Heart right ventricle (tissue), 16 donors: ENCODE results near the gene G6PC1. TPM values are rescaled to one million over a fixed set of nuclear protein-coding genes. Genes with fewer than 3 reads are reported as not detected.
"Not testable (repeated sequence)": the region's sequence is repeated elsewhere in the genome, so short reads cannot be mapped to it uniquely, and the experiment has no call there.

Experiments used
- ATAC-seq, 8 donors: fragments of 200-7000 bp; cut with Tn5 transposase; one replicate each; pipeline ENCODE4 v1.9.1; 2020; ENCODE audit warnings: mild to moderate bottlenecking in 8 of 8, moderate library complexity in 8 of 8, moderate number of reproducible peaks in 1 of 8
- DNase-seq, 2 donors: peaks; one replicate each; pipeline ENCODE4 v3.0.0-alpha.2; 2020
- H3K27ac ChIP-seq, 10 donors: fragments of 200-600 bp; sonication (generic) in 2 of 10; one replicate each; pipeline versions ENCODE4 v1.5.0 to v1.8.0; 2020 to 2022; ENCODE audit warnings: mild to moderate bottlenecking in 3 of 10
- H3K27me3 ChIP-seq, 7 donors: fragments of 200-600 bp; one replicate each; pipeline ENCODE4 v1.8.0; 2021 to 2022; ENCODE audit warnings: mild to moderate bottlenecking in 2 of 7
- H3K36me3 ChIP-seq, 9 donors: fragments of 200-600 bp; sonication (generic) in 1 of 9; one replicate each; pipeline versions ENCODE4 v1.5.0 to v1.8.0; 2020 to 2022; ENCODE audit warnings: mild to moderate bottlenecking in 2 of 9
- H3K4me1 ChIP-seq, 9 donors: fragments of 200-600 bp; sonication (generic) in 1 of 9; one replicate each; pipeline versions ENCODE4 v1.5.0 to v1.8.0; 2020 to 2022; ENCODE audit warnings: mild to moderate bottlenecking in 4 of 9
- H3K4me3 ChIP-seq, 10 donors: fragments of 200-600 bp; sonication (generic) in 2 of 10; one replicate each; pipeline versions ENCODE4 v1.5.0 to v1.8.0; 2020 to 2022; ENCODE audit warnings: mild to moderate bottlenecking in 7 of 10, moderate library complexity in 2 of 10
- H3K9me3 ChIP-seq, 11 donors: fragments of 200-600 bp in 10 of 11; sonication (generic) in 2 of 11; one replicate each; pipeline versions ENCODE4 v1.5.0 to v1.8.0; 2013 to 2022; ENCODE audit warnings: mild to moderate bottlenecking in 2 of 11, control low read depth in 1 of 11, moderate library complexity in 1 of 11
- WGBS, 2 donors: extraction: QIAGEN DNeasy Blood & Tissue Kit; methylation state at CpG; one replicate each; pipeline ENCODE4 v1.1.7; 2013; ENCODE audit warnings: inconsistent platforms in 1 of 2; 5-methylcytosine and 5-hydroxymethylcytosine counted together
- intact Hi-C, 10 donors: fragments of 100-400 bp; cut with DNase I; formaldehyde crosslinking; loops; one replicate each; pipeline versions ENCODE4 v1.11.1 to v1.14.2; 2022
- polyA plus RNA-seq, 2 donors: library from polyadenylated mRNA; stranded (reverse); fragments of 200-250 nt; gene quantifications; one replicate each; pipeline ENCODE4 v1.2.3, GENCODE V29; 2013
- total RNA-seq, 10 donors: library from RNA; stranded (reverse); fragmentation: NEBNext Ultra II Directional in 3 of 10; extraction: Animal tissue kit (Norgen Biotek cat#: 25700) in 3 of 10; gene quantifications; one replicate each; pipeline versions ENCODE4 v1.2.1 to v1.2.4, GENCODE V29; 2021 to 2023
- TF ChIP-seq, protein P1 (sequence below), 9 donors: fragments of 200-600 bp; sonication (generic) in 2 of 9; IDR thresholded peaks; one replicate each; pipeline versions ENCODE4 v1.5.0 to v1.8.0; 2021 to 2022; ENCODE audit warnings: antibody characterized with exemption in 9 of 9, mild to moderate bottlenecking in 5 of 9, moderate library complexity in 1 of 9
- donor health status: Arrhythmogenic right ventricular cardiomyopathy.
- donor health status: ischemic (EF 13 %, LVEDD 7.1; RV severe dilation, severe dysfunction).
- donor health status: healthy with polysubstance abuse.
- donor health status: DM: no; HTN: yes; CAD: no.
- donor health status: DM: no; HTN: no; CAD: no.
- donor health status: ischemic (EF 25% LVEDD 6.9; RV normal size, moderate dysfunction).
- donor health status: ischemic (EF 25% LVEDD 5.7; RV mildly dilated, moderate dysfunction).
- donor health status: healthy.
- donor health status: DM: yes; HTN: yes; CAD: no.
- donor health status: Ischemic cardiomyopathy.
- donor health status: ischemic (EF 35%, LVEDD 5.7; RV mildly dilated, moderate dysfunction).
- donor health status: nonischemic (EF 11% LVEDD 7.7; RV severe dilation, severe dysfunction).
- donor health status: DM: yes; HTN: yes; CAD: no.
- donor health status: PGD.
- donor health status: ischemic (EF 29% LVEDD 5.4; RV normal size, mild dysfunction).
- donor health status: nonischemic (EF 23%, LVEDD 6.1; RV moderate dilation, normal function).

The G6PC1 gene
- total and polyA plus RNA-seq, 12 donors, result not detected

DNA sequence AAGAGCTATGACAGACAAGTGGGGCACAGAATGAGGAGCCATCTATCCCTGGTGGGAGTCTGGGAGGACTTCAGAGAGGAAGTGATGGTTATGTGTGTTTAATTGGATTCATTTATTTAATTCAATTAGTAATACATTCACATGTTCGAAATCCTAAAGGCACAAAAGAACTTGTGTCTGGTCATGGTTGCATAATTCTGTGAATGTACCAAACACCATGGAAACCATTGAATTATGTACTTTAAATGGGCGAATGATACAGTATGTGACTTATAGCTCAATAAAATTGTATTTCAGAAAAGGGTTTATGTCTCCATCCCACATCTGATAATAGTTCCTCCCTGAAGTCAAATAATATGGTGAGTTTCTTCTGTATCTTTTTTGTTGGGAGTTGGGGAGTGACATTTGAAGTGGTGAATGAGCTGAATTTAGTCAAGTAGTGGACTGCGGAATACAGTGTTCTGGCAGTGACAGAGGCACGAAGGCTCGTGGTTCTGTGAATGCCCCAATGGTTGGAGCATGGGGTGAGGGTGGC lies 19.8 kb upstream of the G6PC1 start:
- Histone ChIP-seq H3K9me3 (no peaks in the 10 kb centered on the region), H3K36me3 (no peaks in the 10 kb centered on the region), H3K27ac (no peak overlapping the region), H3K4me1 (peaks cover 0 to 8% (median under 1%) of the 10 kb centered on the region in 9 donors), H3K4me3 (no peak overlapping the region), H3K27me3 (peaks cover 0 to 9% (median 0%) of the 10 kb centered on the region in 7 donors)
- TF ChIP-seq, protein P1, sequence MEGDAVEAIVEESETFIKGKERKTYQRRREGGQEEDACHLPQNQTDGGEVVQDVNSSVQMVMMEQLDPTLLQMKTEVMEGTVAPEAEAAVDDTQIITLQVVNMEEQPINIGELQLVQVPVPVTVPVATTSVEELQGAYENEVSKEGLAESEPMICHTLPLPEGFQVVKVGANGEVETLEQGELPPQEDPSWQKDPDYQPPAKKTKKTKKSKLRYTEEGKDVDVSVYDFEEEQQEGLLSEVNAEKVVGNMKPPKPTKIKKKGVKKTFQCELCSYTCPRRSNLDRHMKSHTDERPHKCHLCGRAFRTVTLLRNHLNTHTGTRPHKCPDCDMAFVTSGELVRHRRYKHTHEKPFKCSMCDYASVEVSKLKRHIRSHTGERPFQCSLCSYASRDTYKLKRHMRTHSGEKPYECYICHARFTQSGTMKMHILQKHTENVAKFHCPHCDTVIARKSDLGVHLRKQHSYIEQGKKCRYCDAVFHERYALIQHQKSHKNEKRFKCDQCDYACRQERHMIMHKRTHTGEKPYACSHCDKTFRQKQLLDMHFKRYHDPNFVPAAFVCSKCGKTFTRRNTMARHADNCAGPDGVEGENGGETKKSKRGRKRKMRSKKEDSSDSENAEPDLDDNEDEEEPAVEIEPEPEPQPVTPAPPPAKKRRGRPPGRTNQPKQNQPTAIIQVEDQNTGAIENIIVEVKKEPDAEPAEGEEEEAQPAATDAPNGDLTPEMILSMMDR (IDR thresholded peaks at IDR 0.05), result no peak
- WGBS, 2 donors, result 82 to 89% methylated on average over 5 of the region's 5 CpGs
- intact Hi-C loops, result loop anchor here in 1 of 10 donors (5.0 kb wide), 1 partner anchor 46 kb away; no protein-coding TSS in a partner anchor
- no peak for ATAC-seq
- DNase-seq, result no peak

DNA sequence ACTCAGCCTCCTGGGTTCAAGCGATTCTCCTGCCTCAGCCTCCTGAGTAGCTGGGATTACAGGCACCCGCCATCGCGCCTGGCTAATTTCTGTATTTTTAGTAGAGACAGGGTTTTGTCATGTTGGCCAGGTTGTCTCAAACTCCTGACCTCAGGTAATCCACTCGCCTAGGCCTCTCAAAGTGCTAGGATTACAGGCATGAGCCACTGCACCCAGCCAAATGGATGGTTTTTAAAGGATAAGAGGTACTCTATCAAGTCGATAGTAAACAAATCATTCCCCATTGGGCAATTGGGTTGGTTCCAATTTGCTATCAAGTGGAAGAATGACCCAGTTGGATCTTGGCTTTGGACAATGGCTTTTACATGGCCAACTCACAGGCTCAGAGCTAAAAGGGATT lies 18.9 kb upstream of the G6PC1 start:
- ATAC-seq, H3K27ac ChIP-seq, H3K9me3 ChIP-seq, H3K27me3 ChIP-seq, H3K4me3 ChIP-seq, H3K36me3 ChIP-seq, DNase-seq: not testable (repeated sequence)
- H3K4me1 ChIP-seq, result peaks cover 0 to 17% (median 8%) of the 10 kb centered on the region in 9 donors
- WGBS, 2 donors, result 90 to 95% methylated on average over 6 of the region's 6 CpGs
- intact Hi-C loops, result loop anchor here in 1 of 10 donors (5.0 kb wide), 1 partner anchor 46 kb away; no protein-coding TSS in a partner anchor

DNA sequence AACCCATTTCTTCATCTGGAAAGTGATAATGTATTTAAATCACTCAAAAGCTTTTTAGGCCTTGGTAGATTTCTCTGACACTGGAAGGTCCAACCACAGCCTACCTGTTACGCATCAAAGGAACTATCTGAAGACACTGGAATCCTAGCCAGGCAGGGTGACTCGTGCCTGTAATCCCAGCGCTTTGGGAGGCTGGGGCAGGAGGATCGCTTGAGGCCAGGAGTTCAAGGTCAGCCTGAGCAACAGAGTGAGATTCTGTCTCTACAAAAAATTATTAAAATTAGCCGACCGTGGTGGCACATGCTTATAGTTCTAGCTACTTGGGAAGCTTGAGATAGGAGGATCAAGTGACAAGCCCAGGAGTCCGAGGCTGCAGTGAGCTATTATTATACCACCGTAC lies 18.4 kb upstream of the G6PC1 start:
- Histone ChIP-seq H3K36me3 (no peaks in the 10 kb centered on the region), H3K9me3 (no peaks in the 10 kb centered on the region), H3K27me3 (peaks cover 0 to 9% (median 0%) of the 10 kb centered on the region in 7 donors), H3K4me1 (peaks cover 0 to 22% (median 8%) of the 10 kb centered on the region in 9 donors), H3K27ac (no peak overlapping the region), H3K4me3 (no peak overlapping the region)
- intact Hi-C loops, result loop anchor here in 1 of 10 donors (5.0 kb wide), 1 partner anchor 45 kb away; no protein-coding TSS in a partner anchor
- TF ChIP-seq, protein P1 (IDR thresholded peaks at IDR 0.05), result no peak
- WGBS, 2 donors, result 87 to 92% methylated on average over 8 of the region's 8 CpGs
- DNase-seq, result no peak
- ATAC-seq, result no peak

DNA sequence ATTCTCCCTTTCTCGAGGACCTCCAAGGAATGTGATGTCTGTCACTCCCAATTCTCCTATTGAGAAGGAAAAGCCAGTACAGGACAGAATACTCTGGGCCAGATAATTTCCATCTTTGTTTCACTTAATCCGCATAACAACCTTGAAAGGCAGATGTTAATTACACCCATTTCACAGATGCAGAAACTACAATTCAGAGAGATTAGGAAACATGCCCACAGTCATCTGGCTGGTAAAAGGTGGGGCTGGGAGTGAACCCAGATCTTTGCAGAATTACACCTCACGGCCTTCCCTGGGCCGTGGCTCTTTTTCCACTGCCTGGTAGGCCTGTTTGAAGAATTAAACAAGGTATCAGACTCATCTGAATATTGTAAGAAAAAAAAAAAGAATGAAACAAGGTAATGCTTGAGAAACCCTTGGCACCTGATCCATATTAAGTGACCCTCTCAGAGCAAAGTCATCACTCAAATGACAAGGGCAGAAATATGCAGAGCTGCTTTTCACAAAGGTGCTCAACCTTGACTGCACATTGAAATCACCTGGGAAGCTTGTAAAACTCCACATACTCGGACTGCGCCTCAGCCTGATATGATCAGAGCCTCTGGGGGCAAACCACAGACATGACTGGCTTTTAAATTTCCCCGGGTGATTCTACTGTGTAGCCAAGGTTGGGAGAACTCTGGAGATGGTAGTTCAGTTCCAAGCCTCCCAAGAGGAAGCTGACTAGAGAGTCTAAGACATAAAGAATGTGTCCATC lies 16.6 kb upstream of the G6PC1 start:
- intact Hi-C loops, result loop anchor here in 1 of 10 donors (5.0 kb wide), 1 partner anchor 43 kb away; no protein-coding TSS in a partner anchor
- WGBS, 2 donors, result 82 to 87% methylated on average over 7 of the region's 7 CpGs
- H3K9me3 ChIP-seq, result no peaks in the 10 kb centered on the region

DNA sequence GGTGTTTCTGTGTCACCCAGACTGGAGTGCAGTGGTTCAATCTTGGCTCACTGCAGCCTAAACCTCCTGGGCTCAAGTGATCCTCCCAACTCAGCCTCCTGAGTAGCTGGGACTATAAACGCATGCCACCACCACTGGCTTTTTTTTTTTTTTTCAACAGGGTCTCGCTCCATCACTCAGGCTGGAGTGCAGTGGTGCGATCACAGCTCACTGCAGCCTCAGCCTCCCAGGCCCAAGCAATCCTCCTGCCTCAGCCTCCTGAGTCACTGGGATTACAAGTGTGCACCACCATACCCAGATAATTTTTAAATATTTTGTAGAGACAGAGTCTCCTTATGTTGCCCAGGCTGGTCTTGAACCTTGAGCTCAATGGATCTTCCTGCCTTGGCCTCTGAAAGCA lies 14.8 kb upstream of the G6PC1 start:
- WGBS, 2 donors, result 93 to 98% methylated on average over 3 of the region's 3 CpGs
- H3K9me3 ChIP-seq, ATAC-seq, DNase-seq, H3K4me3 ChIP-seq, H3K27me3 ChIP-seq, H3K36me3 ChIP-seq, intact Hi-C loops: not testable (repeated sequence)
- peaks cover 0 to 35% (median 8%) of the 10 kb centered on the region in 9 donors for H3K4me1 ChIP-seq
- peak overlapping the region in 3 of 10 donors; percentile 13 to 59 (median 48) for H3K27ac ChIP-seq

More for the DNA sequence above, 16.6 kb upstream of the G6PC1 start:
- Histone ChIP-seq H3K27me3 (no peaks in the 10 kb centered on the region), H3K4me3 (no peak overlapping the region), H3K36me3 (no peaks in the 10 kb centered on the region), H3K4me1 (peaks cover 0 to 35% (median 8%) of the 10 kb centered on the region in 9 donors), H3K27ac (no peak overlapping the region)
- TF ChIP-seq, protein P1 (IDR thresholded peaks at IDR 0.05), result no peak
- ATAC-seq, result no peak
- DNase-seq, result no peak
